GM12873 (cell line): ENCODE measurements around the gene LRRC1.

Experiments used
- CTCF ChIP-seq: IDR thresholded peaks from 2 replicates; pipeline ENCODE4 v1.5.1; 2012; ENCODE audit warnings: low read depth, mild to moderate bottlenecking, moderate library complexity, low read length, control low read depth; ENCODE audit not compliant: insufficient read depth; ENCODE audit errors: missing control alignments

LRRC1 gene

GRCh38 chr6:53864781-53865180, 70.0 kb downstream of the LRRC1 start:
- no peak for TF ChIP-seq CTCF

GRCh38 chr6:53866226-53866625, 71.4 kb downstream of the LRRC1 start:
- TF ChIP-seq CTCF, result no peak

GRCh38 chr6:53868626-53869025, 73.8 kb downstream of the LRRC1 start:
- no peak for TF ChIP-seq CTCF

GRCh38 chr6:53869964-53870363, 75.2 kb downstream of the LRRC1 start:
- no peak for TF ChIP-seq CTCF

GRCh38 chr6:53873922-53874321, 79.1 kb downstream of the LRRC1 start:
- no peak for TF ChIP-seq CTCF

GRCh38 chr6:53874964-53875363, 80.2 kb downstream of the LRRC1 start:
- no peak for TF ChIP-seq CTCF

- no peak for TF ChIP-seq CTCF
Measured at GRCh38 chr6:53877151-53877550, 82.3 kb downstream of the LRRC1 start.

- no peak for TF ChIP-seq CTCF
Measured at GRCh38 chr6:53878808-53879207, 84.0 kb downstream of the LRRC1 start.
